B cell (primary cell): ENCODE measurements around the gene CNTNAP2. TPM values are rescaled to one million over a fixed set of nuclear protein-coding genes. Genes with fewer than 3 reads are reported as not detected.

Experiments
- ATAC-seq: fragments of 200-7000 bp; cut with Tn5 transposase; one replicate; pipeline ENCODE4 v1.10.0; 2021; ENCODE audit warnings: low read depth, mild to moderate bottlenecking, moderate number of reproducible peaks, moderate library complexity
- CTCF ChIA-PET: fragments of 350-600 bp; sonication (Branson Sonifier 250); formaldehyde crosslinking; loops from one replicate; lab custom pipeline; 2021; ENCODE audit warnings: antibody characterized with exemption, inconsistent platforms; lab: Charles Lee
- POLR2A ChIA-PET: fragments of 350-600 bp; sonication (Branson Sonifier 250); formaldehyde crosslinking; loops from one replicate; lab custom pipeline; 2021; ENCODE audit warnings: antibody characterized with exemption; lab: Charles Lee
- DNase-seq: peaks from one replicate; pipeline ENCODE4 v3.0.0; 2013
- H2AFZ ChIP-seq: 2 replicates; pipeline ENCODE4 v1.6.1; 2012; ENCODE audit warnings: mild to moderate bottlenecking, low read depth, low read length; ENCODE audit not compliant: insufficient read depth, poor library complexity, severe bottlenecking
- H3K27ac ChIP-seq, 2 donors: 1 replicate in 1 of 2; 2 replicates in 1 of 2; pipeline ENCODE4 v1.5.1; 2012 to 2013; ENCODE audit warnings: low read length in 2 of 2, mild to moderate bottlenecking in 2 of 2, moderate library complexity in 1 of 2
- H3K27me3 ChIP-seq, 4 experiments: fragments of 200-600 bp in 1 of 4; sonication (generic) in 1 of 4; replicated peaks in 1 of 4; 1 replicate in 2 of 4; 2 replicates in 2 of 4; pipeline versions ENCODE4 v1.6.1 to v1.7.0; 2013 to 2016; ENCODE audit warnings: low read length in 3 of 4, mild to moderate bottlenecking in 2 of 4, mixed read lengths in 1 of 4, moderate library complexity in 1 of 4; ENCODE audit not compliant: insufficient read depth in 4 of 4, control insufficient read depth in 3 of 4; ENCODE audit errors: control extremely low read depth in 1 of 4
- H3K36me3 ChIP-seq, 2 experiments: replicated peaks in 1 of 2; 1 replicate in 1 of 2; 2 replicates in 1 of 2; pipeline versions ENCODE4 v1.6.1 to v1.7.1; 2013; ENCODE audit warnings: low read length in 1 of 2; ENCODE audit not compliant: insufficient read depth in 2 of 2, control insufficient read depth in 1 of 2; ENCODE audit errors: control extremely low read depth in 1 of 2, extremely low read depth in 1 of 2
- H3K4me1 ChIP-seq, 2 donors: fragments of 200-600 bp in 1 of 2; sonication (generic) in 1 of 2; 1 replicate in 1 of 2; 2 replicates in 1 of 2; pipeline versions ENCODE4 v1.5.1 to v1.6.1; 2013 to 2017; ENCODE audit warnings: low read length in 2 of 2; ENCODE audit not compliant: control insufficient read depth in 2 of 2, insufficient read depth in 2 of 2
- H3K4me2 ChIP-seq: replicated peaks from 2 replicates; pipeline ENCODE3; 2012; ENCODE audit warnings: mild to moderate bottlenecking, low read depth, low read length; ENCODE audit not compliant: poor library complexity, severe bottlenecking
- H3K4me3 ChIP-seq, 5 experiments: fragments of 200-600 bp in 1 of 5; sonication (generic) in 1 of 5; 1 replicate in 3 of 5; 2 replicates in 2 of 5; pipeline versions ENCODE4 v1.5.1 to v1.7.0; 2011 to 2016; ENCODE audit warnings: low read length in 4 of 5, mild to moderate bottlenecking in 4 of 5, low read depth in 2 of 5, control low read depth in 1 of 5, moderate library complexity in 1 of 5; ENCODE audit not compliant: insufficient read depth in 1 of 5; ENCODE audit errors: control extremely low read depth in 1 of 5, extremely low read depth in 1 of 5
- H3K79me2 ChIP-seq: fragments of 200-600 bp; sonication (generic); one replicate; pipeline ENCODE4 v1.6.0; 2016; ENCODE audit warnings: low read length; ENCODE audit not compliant: control insufficient read depth, insufficient read depth
- H3K9ac ChIP-seq: fragments of 200-600 bp; sonication (generic); 2 replicates; pipeline ENCODE4 v1.6.1; 2017; ENCODE audit warnings: mild to moderate bottlenecking, low read length, moderate library complexity
- H3K9me3 ChIP-seq, 3 donors: one replicate each; pipeline versions ENCODE4 v1.6.1 to v1.7.1; 2013; ENCODE audit warnings: low read length in 2 of 3; ENCODE audit not compliant: control insufficient read depth in 2 of 3, insufficient read depth in 1 of 3; ENCODE audit errors: control extremely low read depth in 1 of 3
- H4K20me1 ChIP-seq: 2 replicates; pipeline ENCODE4 v1.6.0; 2012; ENCODE audit warnings: mild to moderate bottlenecking, low read length; ENCODE audit not compliant: insufficient read depth, control insufficient read depth, poor library complexity, severe bottlenecking
- H3K27ac Mint-ChIP-seq: one replicate; pipeline ENCODE4 v1.8.0; 2021; ENCODE audit warnings: mixed read lengths
- H3K27me3 Mint-ChIP-seq: one replicate; pipeline ENCODE4 v1.8.0; 2021; ENCODE audit warnings: mixed read lengths
- H3K4me1 Mint-ChIP-seq: one replicate; pipeline ENCODE4 v1.8.0; 2021; ENCODE audit warnings: mixed read lengths
- H3K4me3 Mint-ChIP-seq: one replicate; pipeline ENCODE4 v1.8.0; 2021; ENCODE audit warnings: mixed read lengths
- H3K9me3 Mint-ChIP-seq: one replicate; pipeline ENCODE4 v1.8.0; 2022; ENCODE audit warnings: mixed read lengths; ENCODE audit not compliant: insufficient read depth
- EZH2 ChIP-seq: IDR thresholded peaks from 2 replicates; pipeline ENCODE4 v1.6.1; 2012; ENCODE audit warnings: borderline replicate concordance, low read depth, mild to moderate bottlenecking, moderate library complexity, low read length; ENCODE audit not compliant: insufficient read depth, poor library complexity, severe bottlenecking
- WGBS: methylation state at CpG from one replicate; pipeline ENCODE4 v1.1.5; 2013; ENCODE audit warnings: missing lambda C conversion rate; ENCODE audit not compliant: insufficient coverage; 5-methylcytosine and 5-hydroxymethylcytosine counted together
- intact Hi-C: fragments of 100-400 bp; cut with micrococcal nuclease; formaldehyde crosslinking; loops from one replicate; pipeline ENCODE4 v1.10.0; 2022
- polyA plus RNA-seq: library from polyadenylated mRNA; depleted of rRNA; stranded (reverse); fragments of >200 nt; gene quantifications from 2 replicates; pipeline ENCODE4 v1.2.3, GENCODE V29; 2012
- total RNA-seq, 2 donors: library from RNA; stranded (reverse); fragments of 120-200 nt in 1 of 2; gene quantifications; 1 replicate in 1 of 2; 2 replicates in 1 of 2; pipeline versions ENCODE4 v1.2.3 to v1.2.4, GENCODE V29; 2013 to 2022
- TF ChIP-seq, protein P1 (sequence below): fragments of 200-600 bp; IDR thresholded peaks from one replicate; pipeline ENCODE4 v1.8.0; 2022; ENCODE audit warnings: antibody characterized with exemption, mild to moderate bottlenecking

CNTNAP2 gene
- total and polyA plus RNA-seq, 2 donors (not counting 1 experiment from before 2014, with no cell fraction given), result 7.4 to 16.6 TPM

- Histone ChIP-seq H3K4me2 (no peak overlapping the region), H3K9me3 (peaks cover 0 to 2% (median 0%) of the 10 kb centered on the region in 3 donors), H3K4me1 (no peaks in the 10 kb centered on the region), H2AFZ (no peak overlapping the region), H3K36me3 (no peaks in the 10 kb centered on the region), H3K27me3 (no peaks in the 10 kb centered on the region), H3K27ac (no peak overlapping the region), H4K20me1 (no peaks in the 10 kb centered on the region), H3K79me2 (no peaks in the 10 kb centered on the region), H3K9ac (no peak overlapping the region), H3K4me3 (no peak overlapping the region)
- ChIA-PET CTCF (no interaction called here), POLR2A (no interaction called here)
- H3K9me3 Mint-ChIP-seq, result peaks cover 6% of the 10 kb centered on the region
- intact Hi-C loops, result no loop called here
- ATAC-seq (no peak), DNase-seq (no peak)
- H3K27me3 Mint-ChIP-seq, result no peaks in the 10 kb centered on the region
- H3K27ac Mint-ChIP-seq, result no peak overlapping the region
- TF ChIP-seq EZH2, result no peak
- TF ChIP-seq, protein P1, sequence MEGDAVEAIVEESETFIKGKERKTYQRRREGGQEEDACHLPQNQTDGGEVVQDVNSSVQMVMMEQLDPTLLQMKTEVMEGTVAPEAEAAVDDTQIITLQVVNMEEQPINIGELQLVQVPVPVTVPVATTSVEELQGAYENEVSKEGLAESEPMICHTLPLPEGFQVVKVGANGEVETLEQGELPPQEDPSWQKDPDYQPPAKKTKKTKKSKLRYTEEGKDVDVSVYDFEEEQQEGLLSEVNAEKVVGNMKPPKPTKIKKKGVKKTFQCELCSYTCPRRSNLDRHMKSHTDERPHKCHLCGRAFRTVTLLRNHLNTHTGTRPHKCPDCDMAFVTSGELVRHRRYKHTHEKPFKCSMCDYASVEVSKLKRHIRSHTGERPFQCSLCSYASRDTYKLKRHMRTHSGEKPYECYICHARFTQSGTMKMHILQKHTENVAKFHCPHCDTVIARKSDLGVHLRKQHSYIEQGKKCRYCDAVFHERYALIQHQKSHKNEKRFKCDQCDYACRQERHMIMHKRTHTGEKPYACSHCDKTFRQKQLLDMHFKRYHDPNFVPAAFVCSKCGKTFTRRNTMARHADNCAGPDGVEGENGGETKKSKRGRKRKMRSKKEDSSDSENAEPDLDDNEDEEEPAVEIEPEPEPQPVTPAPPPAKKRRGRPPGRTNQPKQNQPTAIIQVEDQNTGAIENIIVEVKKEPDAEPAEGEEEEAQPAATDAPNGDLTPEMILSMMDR, result no peak
- H3K4me1 Mint-ChIP-seq, result no peaks in the 10 kb centered on the region
- 100% methylated on average over 1 of the region's 2 CpGs for WGBS
- no peak overlapping the region for H3K4me3 Mint-ChIP-seq
Measured at GRCh38 chr7:147321504-147321903, 1204.9 kb downstream of the CNTNAP2 start.

- Mint-ChIP-seq H3K27me3 (no peaks in the 10 kb centered on the region), H3K4me3 (no peak overlapping the region), H3K27ac (no peak overlapping the region), H3K9me3 (no peaks in the 10 kb centered on the region), H3K4me1 (no peaks in the 10 kb centered on the region)
- ChIA-PET POLR2A (no interaction called here), CTCF (no interaction called here)
- Histone ChIP-seq H3K4me2 (no peak overlapping the region), H3K27ac (no peak overlapping the region), H2AFZ (no peak overlapping the region), H3K27me3 (no peaks in the 10 kb centered on the region), H3K9me3 (no peaks in the 10 kb centered on the region), H4K20me1 (no peaks in the 10 kb centered on the region), H3K9ac (no peak overlapping the region), H3K79me2 (no peaks in the 10 kb centered on the region), H3K4me3 (no peak overlapping the region), H3K4me1 (no peaks in the 10 kb centered on the region), H3K36me3 (no peaks in the 10 kb centered on the region)
- no CpG with 5 or more reads among the region's 2 CpGs for WGBS
- TF ChIP-seq, protein P1, result no peak
- TF ChIP-seq EZH2, result no peak
- no peak for ATAC-seq
- intact Hi-C loops, result no loop called here
- DNase-seq, result no peak
Measured at GRCh38 chr7:147332988-147333387, 1216.4 kb downstream of the CNTNAP2 start.
